A673 (cell line): ENCODE results near the gene ACSL3. TPM values are rescaled to one million over a fixed set of nuclear protein-coding genes. Genes with fewer than 3 reads are reported as not detected.

Source experiments
- BruUV-seq: library from RNA; stranded (reverse); fragments of 400-500 nt; replicated peaks from 2 replicates; lab custom pipeline; 2021; lab: Mats Ljungman, UMichigan
- CTCF ChIA-PET: fragments of 300-600 bp; sonication (Branson Sonifier 250); formaldehyde crosslinking; loops from one replicate; lab custom pipeline; 2022; ENCODE audit warnings: antibody characterized with exemption; lab: Charles Lee
- POLR2A ChIA-PET: fragments of 300-600 bp; sonication (Branson Sonifier 250); formaldehyde crosslinking; loops from one replicate; lab custom pipeline; 2022; ENCODE audit warnings: antibody characterized with exemption; ENCODE audit not compliant: low non-redundant PET; lab: Charles Lee
- DNase-seq: peaks from one replicate; pipeline ENCODE4 v3.0.0-alpha.2; 2015; ENCODE audit warnings: low spot score
- H3K27ac ChIP-seq: fragments of 200-600 bp; sonication (generic); 2 replicates; pipeline ENCODE4 v1.5.1; 2016; ENCODE audit warnings: mixed run types, low read depth, mild to moderate bottlenecking, mixed read lengths, antibody characterized with exemption, low read length; ENCODE audit not compliant: poor library complexity, severe bottlenecking
- H3K27me3 ChIP-seq: fragments of 200-600 bp; sonication (generic); replicated peaks from 2 replicates; pipeline ENCODE4 v1.6.1; 2017; ENCODE audit warnings: mixed run types, low read depth, mild to moderate bottlenecking, mixed read lengths, antibody characterized with exemption, low read length; ENCODE audit not compliant: insufficient read depth, poor library complexity
- H3K36me3 ChIP-seq: fragments of 200-600 bp; sonication (generic); 2 replicates; pipeline ENCODE4 v1.6.1; 2016; ENCODE audit warnings: mixed run types, mild to moderate bottlenecking, mixed read lengths, antibody characterized with exemption, low read length; ENCODE audit not compliant: insufficient read depth, poor library complexity, severe bottlenecking
- H3K4me1 ChIP-seq: fragments of 200-600 bp; sonication (generic); 2 replicates; pipeline ENCODE4 v1.6.1; 2017; ENCODE audit warnings: mixed run types, mild to moderate bottlenecking, mixed read lengths, antibody characterized with exemption, low read length; ENCODE audit not compliant: insufficient read depth, poor library complexity, severe bottlenecking
- H3K4me3 ChIP-seq: fragments of 200-600 bp; sonication (generic); 2 replicates; pipeline ENCODE4 v1.5.1; 2016; ENCODE audit warnings: low read depth, mixed run types, mild to moderate bottlenecking, mixed read lengths, low read length; ENCODE audit not compliant: poor library complexity, severe bottlenecking
- H3K9me3 ChIP-seq: fragments of 200-600 bp; sonication (generic); 2 replicates; pipeline ENCODE4 v1.6.1; 2016; ENCODE audit warnings: mixed run types, low read depth, mild to moderate bottlenecking, mixed read lengths, antibody characterized with exemption, low read length; ENCODE audit not compliant: poor library complexity, severe bottlenecking
- EZH2 ChIP-seq: fragments of 200-600 bp; sonication (generic); IDR thresholded peaks from 2 replicates; pipeline ENCODE4 v1.6.1; 2017; ENCODE audit warnings: borderline replicate concordance, low read depth, mild to moderate bottlenecking, mixed read lengths, antibody characterized with exemption, low read length; ENCODE audit not compliant: poor library complexity, severe bottlenecking
- intact Hi-C: fragments of 100-400 bp; cut with micrococcal nuclease; formaldehyde crosslinking; loops from one replicate; pipeline ENCODE4 v1.10.0; 2022; ENCODE audit not compliant: unreplicated experiment
- total RNA-seq: library from RNA; stranded (reverse); gene quantifications from 2 replicates; pipeline ENCODE4 v1.2.3, GENCODE V29; 2021
- TF ChIP-seq, protein P1 (sequence below): fragments of 300-800, 200-600 bp; sonication (generic); conservative IDR thresholded peaks from 2 replicates; pipeline ENCODE4 v1.5.1; 2017; ENCODE audit warnings: low read depth, mild to moderate bottlenecking, antibody characterized with exemption, low read length, moderate library complexity, mixed read lengths

Gene ACSL3
- total RNA-seq, 1 experiment from 2014 or later = 163 TPM

DNA sequence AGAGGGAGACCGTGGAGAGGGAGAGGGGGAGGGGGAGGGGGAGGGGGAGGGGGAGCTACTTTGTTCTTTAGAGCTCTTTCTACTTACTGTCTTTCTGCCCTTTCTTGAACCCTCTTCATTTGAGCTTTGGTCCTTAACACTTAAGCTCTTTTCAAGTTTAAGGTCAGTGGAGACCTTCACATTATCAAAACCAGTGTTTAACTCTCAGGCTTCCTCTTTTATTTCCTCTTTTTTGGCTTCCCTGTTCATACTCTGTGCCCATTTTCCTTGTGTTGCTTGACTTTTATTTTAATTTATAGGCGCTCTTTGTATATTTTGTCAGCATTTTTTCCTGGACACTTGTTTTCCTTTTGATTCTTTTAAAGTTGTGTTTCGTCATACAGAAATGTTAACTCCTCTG is 37.1 kb downstream of the ACSL3 start:
- no TSS peak for BruUV-seq
- Histone ChIP-seq H3K27ac (no peak overlapping the region), H3K9me3 (no peaks in the 10 kb centered on the region), H3K4me3 (no peak overlapping the region), H3K27me3 (no peaks in the 10 kb centered on the region), H3K36me3 (no peaks in the 10 kb centered on the region), H3K4me1 (peaks cover 58% of the 10 kb centered on the region)
- TF ChIP-seq EZH2 = no peak
- TF ChIP-seq, protein P1, sequence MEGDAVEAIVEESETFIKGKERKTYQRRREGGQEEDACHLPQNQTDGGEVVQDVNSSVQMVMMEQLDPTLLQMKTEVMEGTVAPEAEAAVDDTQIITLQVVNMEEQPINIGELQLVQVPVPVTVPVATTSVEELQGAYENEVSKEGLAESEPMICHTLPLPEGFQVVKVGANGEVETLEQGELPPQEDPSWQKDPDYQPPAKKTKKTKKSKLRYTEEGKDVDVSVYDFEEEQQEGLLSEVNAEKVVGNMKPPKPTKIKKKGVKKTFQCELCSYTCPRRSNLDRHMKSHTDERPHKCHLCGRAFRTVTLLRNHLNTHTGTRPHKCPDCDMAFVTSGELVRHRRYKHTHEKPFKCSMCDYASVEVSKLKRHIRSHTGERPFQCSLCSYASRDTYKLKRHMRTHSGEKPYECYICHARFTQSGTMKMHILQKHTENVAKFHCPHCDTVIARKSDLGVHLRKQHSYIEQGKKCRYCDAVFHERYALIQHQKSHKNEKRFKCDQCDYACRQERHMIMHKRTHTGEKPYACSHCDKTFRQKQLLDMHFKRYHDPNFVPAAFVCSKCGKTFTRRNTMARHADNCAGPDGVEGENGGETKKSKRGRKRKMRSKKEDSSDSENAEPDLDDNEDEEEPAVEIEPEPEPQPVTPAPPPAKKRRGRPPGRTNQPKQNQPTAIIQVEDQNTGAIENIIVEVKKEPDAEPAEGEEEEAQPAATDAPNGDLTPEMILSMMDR = no peak
- CTCF ChIA-PET = no interaction called here
- intact Hi-C loops = no loop called here
- POLR2A ChIA-PET = interaction anchor here (0.6 kb wide), 1 partner anchor 115 kb away, joined by 4 read pairs; no protein-coding TSS in a partner anchor
- DNase-seq = no peak

DNA sequence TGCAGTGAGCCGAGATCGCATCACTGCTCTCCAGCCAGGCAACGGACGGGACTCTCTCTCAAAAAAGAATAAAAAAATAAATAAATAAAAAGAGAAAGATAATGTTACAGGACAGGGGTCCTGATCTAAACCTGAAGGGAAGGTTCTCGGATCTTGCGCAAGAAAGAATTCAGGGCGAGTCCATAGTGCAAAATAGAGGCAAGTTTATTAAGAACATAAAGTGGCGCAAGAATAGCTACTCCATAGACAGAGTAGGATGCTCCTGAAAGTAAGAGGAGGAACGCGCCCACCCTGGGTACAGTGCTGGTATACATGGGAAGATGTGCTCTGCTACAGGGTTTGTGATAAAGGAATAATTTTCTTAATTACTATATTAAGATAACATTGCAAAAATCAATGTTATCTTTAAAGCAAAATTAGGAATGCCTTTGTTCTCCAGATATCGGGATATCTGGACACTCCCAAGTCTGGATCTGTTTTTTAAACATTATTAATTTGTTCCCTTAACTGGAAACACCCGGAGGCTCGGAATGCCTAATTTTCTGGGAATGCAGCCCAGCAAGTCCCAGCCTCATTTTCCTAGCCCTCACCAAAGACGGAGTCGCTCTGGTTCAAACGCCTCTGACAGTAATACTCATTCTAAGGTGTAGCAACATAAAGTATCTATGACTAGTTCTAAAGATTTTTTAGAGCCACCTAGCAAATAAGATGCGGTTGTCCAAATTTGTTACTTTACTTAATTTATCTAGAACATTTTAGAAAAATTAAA is 38.8 kb downstream of the ACSL3 start:
- H3K9me3 ChIP-seq = no peaks in the 10 kb centered on the region
- ChIA-PET CTCF (no interaction called here), POLR2A (interaction anchor here (0.7 kb wide), 1 partner anchor 192 kb away, joined by 4 read pairs; no protein-coding TSS in a partner anchor)
- no peaks in the 10 kb centered on the region for H3K36me3 ChIP-seq
- TF ChIP-seq, protein P1 = no peak
- TF ChIP-seq EZH2 = no peak
- H3K27ac ChIP-seq = no peak overlapping the region
- H3K4me1 ChIP-seq = peaks cover 46% of the 10 kb centered on the region
- no peak for DNase-seq
- no peak overlapping the region for H3K4me3 ChIP-seq
- BruUV-seq = no TSS peak
- no peaks in the 10 kb centered on the region for H3K27me3 ChIP-seq
- intact Hi-C loops = loop anchor here (5.0 kb wide), 2 partner anchors 102 to 207 kb away; no protein-coding TSS in a partner anchor

DNA sequence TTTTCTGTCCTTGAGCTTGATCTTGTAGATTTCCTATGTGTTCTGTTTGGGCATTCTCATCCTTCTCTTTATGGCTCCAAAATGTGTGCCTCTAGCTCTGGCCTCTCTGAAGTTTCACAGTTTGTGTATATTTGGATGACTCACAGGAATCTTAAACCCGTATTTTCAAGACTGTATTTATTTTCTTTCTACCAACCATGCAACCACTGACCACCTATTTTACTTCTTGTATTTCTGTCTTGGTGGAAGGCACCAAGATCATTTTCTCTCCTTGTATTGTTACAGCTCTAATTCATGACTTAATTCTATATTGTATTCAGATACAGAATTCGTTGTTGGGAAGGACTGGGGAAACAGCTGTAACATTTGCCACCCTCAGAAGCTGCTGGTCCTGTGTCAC is 39.5 kb downstream of the ACSL3 start:
- intact Hi-C loops = loop anchor here (5.0 kb wide), 2 partner anchors 103 to 208 kb away; no protein-coding TSS in a partner anchor
- no peak overlapping the region for H3K4me3 ChIP-seq
- no TSS peak for BruUV-seq
- TF ChIP-seq EZH2 = no peak
- TF ChIP-seq, protein P1 = no peak
- no peak overlapping the region for H3K27ac ChIP-seq
- DNase-seq = no peak
- ChIA-PET CTCF (no interaction called here), POLR2A (interaction anchor here (0.7 kb wide), 1 partner anchor 193 kb away, joined by 4 read pairs; no protein-coding TSS in a partner anchor)
- H3K27me3 ChIP-seq = no peaks in the 10 kb centered on the region
- no peaks in the 10 kb centered on the region for H3K9me3 ChIP-seq
- H3K4me1 ChIP-seq = peaks cover 40% of the 10 kb centered on the region
- H3K36me3 ChIP-seq = no peaks in the 10 kb centered on the region
